Measurements from ENCODE around the gene MEX3C.

MEX3C gene

GRCh38 chr18:51151185-51151567 lies 46.3 kb downstream of the MEX3C start:
- in situ Hi-C loops (cut with HindIII; ENCODE audit: low sequenced_read_pairs): no loop called here
- TF ChIP-seq CTCF (IDR thresholded peaks at IDR 0.05; ENCODE audit: low read depth, low read length): no peak
- no peak for DNase-seq (ENCODE audit: low read depth, low spot score)
- H3K4me3 ChIP-seq (ENCODE audit: low read depth, low read length): no peak overlapping the region

- peak; percentile 63 for DNase-seq (ENCODE audit: low read depth, low spot score)
- in situ Hi-C loops (cut with HindIII; ENCODE audit: low sequenced_read_pairs): no loop called here
- H3K4me3 ChIP-seq (ENCODE audit: low read depth, low read length): no peak overlapping the region
- TF ChIP-seq CTCF (IDR thresholded peaks at IDR 0.05; ENCODE audit: low read depth, low read length): no peak
Measured at GRCh38 chr18:51150113-51150700, 47.3 kb downstream of the MEX3C start.

- no peak for TF ChIP-seq CTCF (IDR thresholded peaks at IDR 0.05; ENCODE audit: low read depth, low read length)
- no peak for DNase-seq (ENCODE audit: low read depth, low spot score)
Measured at GRCh38 chr18:51149670-51150069, 47.8 kb downstream of the MEX3C start.

GRCh38 chr18:51146909-51147308 lies 50.6 kb downstream of the MEX3C start:
- H3K4me3 ChIP-seq (ENCODE audit: low read depth, low read length): no peak overlapping the region
- no peak for DNase-seq (ENCODE audit: low read depth, low spot score)
- TF ChIP-seq CTCF (IDR thresholded peaks at IDR 0.05; ENCODE audit: low read depth, low read length): no peak
- in situ Hi-C loops (cut with HindIII; ENCODE audit: low sequenced_read_pairs): no loop called here

More at GRCh38 chr18:51149670-51150069, 47.8 kb downstream of the MEX3C start:
- H3K4me3 ChIP-seq (ENCODE audit: low read depth, low read length): no peak overlapping the region
- in situ Hi-C loops (cut with HindIII; ENCODE audit: low sequenced_read_pairs): no loop called here

- in situ Hi-C loops (cut with HindIII; ENCODE audit: low sequenced_read_pairs): no loop called here
- no peak for DNase-seq (ENCODE audit: low read depth, low spot score)
- no peak overlapping the region for H3K4me3 ChIP-seq (ENCODE audit: low read depth, low read length)
- no peak for TF ChIP-seq CTCF (IDR thresholded peaks at IDR 0.05; ENCODE audit: low read depth, low read length)
Measured at GRCh38 chr18:51138936-51139335, 58.5 kb downstream of the MEX3C start.

- no peak overlapping the region for H3K4me3 ChIP-seq (ENCODE audit: low read depth, low read length)
- in situ Hi-C loops (cut with HindIII; ENCODE audit: low sequenced_read_pairs): no loop called here
- no peak for TF ChIP-seq CTCF (IDR thresholded peaks at IDR 0.05; ENCODE audit: low read depth, low read length)
- DNase-seq (ENCODE audit: low read depth, low spot score): no peak
Measured at GRCh38 chr18:51137891-51138290, 59.6 kb downstream of the MEX3C start.
